Endothelial cell of coronary artery (primary cell): ENCODE data around the gene ITGB1BP1. TPM values are rescaled to one million over a fixed set of nuclear protein-coding genes. Genes with fewer than 3 reads are reported as not detected.

ENCODE experiments used
- total RNA-seq: library from RNA; depleted of rRNA; stranded (reverse); fragments of >200 nt; gene quantifications from 2 replicates; pipeline ENCODE4 v1.2.3, GENCODE V29; 2014

Gene ITGB1BP1
- total RNA-seq, result 40.7 and 53.2 TPM in 2 replicates

GRCh38 chr2:9423100-9423921, at the start of gene ITGB1BP1, which contains the start of gene CPSF3:
Gene ITGB1BP1 (minus strand): TSS chr2:9423528. CDS start chr2:9418697, 4,831 bp downstream.
Gene CPSF3 (plus strand): TSS chr2:9423654. CDS start chr2:9423774, 120 bp downstream.

Other genes with a start within 250 kb of the ITGB1BP1 start
- gene ASAP2, start 216.7 kb downstream of the ITGB1BP1 start, total RNA-seq, result 42.7 and 61.9 TPM in 2 replicates
- 45.0 and 53.8 TPM in 2 replicates for gene CPSF3, start 126 bp upstream of the ITGB1BP1 start, total RNA-seq
- 37.0 and 53.7 TPM in 2 replicates for gene IAH1, start 51.0 kb upstream of the ITGB1BP1 start, total RNA-seq
- gene ADAM17, start 132.3 kb upstream of the ITGB1BP1 start, total RNA-seq, result 53.0 and 61.3 TPM in 2 replicates
- gene YWHAQ, start 207.5 kb upstream of the ITGB1BP1 start, total RNA-seq, result 225 and 252 TPM in 2 replicates